Activated T-cell treated with anti-CD3 and anti-CD28 coated beads, Interleukin-2, amount 50 U/mL, for 24 hours (primary cell): ENCODE measurements around the gene HIP1R.

ENCODE experiments used
- DNase-seq: peaks from one replicate; pipeline ENCODE4 v3.0.0-alpha.2; 2020
- H3K27ac Mint-ChIP-seq: 2 replicates; pipeline ENCODE4 v1.8.0; 2020; ENCODE audit warnings: mild to moderate bottlenecking, mixed read lengths
- H3K27me3 Mint-ChIP-seq: 2 replicates; pipeline ENCODE4 v1.8.0; 2020; ENCODE audit warnings: mixed read lengths
- H3K36me3 Mint-ChIP-seq: 2 replicates; pipeline ENCODE4 v1.8.0; 2020; ENCODE audit warnings: low read depth, mixed read lengths
- H3K4me1 Mint-ChIP-seq: 2 replicates; pipeline ENCODE4 v1.8.0; 2020; ENCODE audit warnings: low read depth, mixed read lengths
- H3K4me3 Mint-ChIP-seq: 2 replicates; pipeline ENCODE4 v1.8.0; 2020; ENCODE audit warnings: mild to moderate bottlenecking, moderate library complexity, mixed read lengths
- H3K9me3 Mint-ChIP-seq: 2 replicates; pipeline ENCODE4 v1.8.0; 2020; ENCODE audit warnings: mixed read lengths

HIP1R gene

GRCh38 chr12:122819209-122819785 is 16.0 kb upstream of the HIP1R start:
- no peak overlapping the region for H3K27ac Mint-ChIP-seq
- no peaks in the 10 kb centered on the region for H3K9me3 Mint-ChIP-seq
- H3K4me3 Mint-ChIP-seq, result no peak overlapping the region
- no peaks in the 10 kb centered on the region for H3K4me1 Mint-ChIP-seq
- H3K36me3 Mint-ChIP-seq, result no peaks in the 10 kb centered on the region
- DNase-seq, result no peak
- H3K27me3 Mint-ChIP-seq, result no peaks in the 10 kb centered on the region

DNA sequence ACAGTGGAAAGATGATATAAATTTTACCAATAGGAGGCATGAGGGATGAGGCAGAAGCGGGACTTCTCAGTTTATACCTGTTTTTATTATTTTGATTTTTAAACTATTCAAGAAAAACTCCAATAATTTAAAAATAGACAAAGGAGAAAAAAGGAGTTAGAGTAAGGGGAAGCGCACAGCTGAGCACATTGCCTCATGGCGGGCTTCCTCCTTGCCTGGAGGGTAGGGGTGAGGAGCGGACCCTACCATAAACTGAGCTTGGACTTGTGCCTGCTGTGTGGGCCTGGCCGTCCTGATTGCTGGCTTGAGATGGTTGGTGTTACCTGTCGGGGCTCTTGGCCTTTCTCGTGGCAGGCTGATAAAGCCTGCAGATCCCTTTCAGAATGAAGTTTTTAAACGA is 15.1 kb upstream of the HIP1R start:
- H3K9me3 Mint-ChIP-seq, result no peaks in the 10 kb centered on the region
- DNase-seq, result no peak
- H3K27me3 Mint-ChIP-seq, result peaks cover 2% of the 10 kb centered on the region
- H3K4me1 Mint-ChIP-seq, result no peaks in the 10 kb centered on the region
- H3K36me3 Mint-ChIP-seq, result no peaks in the 10 kb centered on the region
- no peak overlapping the region for H3K4me3 Mint-ChIP-seq
- no peak overlapping the region for H3K27ac Mint-ChIP-seq

GRCh38 chr12:122820838-122821271 is 14.4 kb upstream of the HIP1R start:
- H3K4me1 Mint-ChIP-seq, result peaks cover under 1% of the 10 kb centered on the region
- H3K27me3 Mint-ChIP-seq, result peaks cover 2% of the 10 kb centered on the region
- H3K27ac Mint-ChIP-seq, result no peak overlapping the region
- H3K36me3 Mint-ChIP-seq, result no peaks in the 10 kb centered on the region
- H3K4me3 Mint-ChIP-seq, result no peak overlapping the region
- no peaks in the 10 kb centered on the region for H3K9me3 Mint-ChIP-seq
- no peak for DNase-seq

DNA sequence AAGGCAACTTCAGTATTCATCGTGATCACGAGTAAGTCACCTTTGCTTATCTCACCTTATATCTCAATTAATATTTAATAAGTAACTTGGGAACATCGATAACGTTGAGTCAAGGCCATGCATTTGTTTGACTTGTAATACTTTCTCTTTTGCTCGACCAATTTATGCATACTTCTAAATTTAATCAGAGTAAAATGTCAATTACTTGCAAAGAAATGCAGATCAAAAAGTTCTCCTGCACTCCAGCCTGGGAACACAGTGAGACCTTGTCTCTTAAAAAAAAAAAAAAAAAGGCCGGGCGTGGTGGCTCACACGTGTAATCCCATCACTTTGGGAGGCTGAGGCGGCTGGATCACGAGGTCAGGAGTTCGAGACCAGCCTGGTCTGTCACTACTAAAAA is 11.8 kb upstream of the HIP1R start:
- no peaks in the 10 kb centered on the region for H3K9me3 Mint-ChIP-seq
- DNase-seq, result no peak
- no peak overlapping the region for H3K4me3 Mint-ChIP-seq
- H3K27me3 Mint-ChIP-seq, result peaks cover 2% of the 10 kb centered on the region
- H3K27ac Mint-ChIP-seq, result no peak overlapping the region
- no peaks in the 10 kb centered on the region for H3K36me3 Mint-ChIP-seq
- peaks cover 4% of the 10 kb centered on the region for H3K4me1 Mint-ChIP-seq

DNA sequence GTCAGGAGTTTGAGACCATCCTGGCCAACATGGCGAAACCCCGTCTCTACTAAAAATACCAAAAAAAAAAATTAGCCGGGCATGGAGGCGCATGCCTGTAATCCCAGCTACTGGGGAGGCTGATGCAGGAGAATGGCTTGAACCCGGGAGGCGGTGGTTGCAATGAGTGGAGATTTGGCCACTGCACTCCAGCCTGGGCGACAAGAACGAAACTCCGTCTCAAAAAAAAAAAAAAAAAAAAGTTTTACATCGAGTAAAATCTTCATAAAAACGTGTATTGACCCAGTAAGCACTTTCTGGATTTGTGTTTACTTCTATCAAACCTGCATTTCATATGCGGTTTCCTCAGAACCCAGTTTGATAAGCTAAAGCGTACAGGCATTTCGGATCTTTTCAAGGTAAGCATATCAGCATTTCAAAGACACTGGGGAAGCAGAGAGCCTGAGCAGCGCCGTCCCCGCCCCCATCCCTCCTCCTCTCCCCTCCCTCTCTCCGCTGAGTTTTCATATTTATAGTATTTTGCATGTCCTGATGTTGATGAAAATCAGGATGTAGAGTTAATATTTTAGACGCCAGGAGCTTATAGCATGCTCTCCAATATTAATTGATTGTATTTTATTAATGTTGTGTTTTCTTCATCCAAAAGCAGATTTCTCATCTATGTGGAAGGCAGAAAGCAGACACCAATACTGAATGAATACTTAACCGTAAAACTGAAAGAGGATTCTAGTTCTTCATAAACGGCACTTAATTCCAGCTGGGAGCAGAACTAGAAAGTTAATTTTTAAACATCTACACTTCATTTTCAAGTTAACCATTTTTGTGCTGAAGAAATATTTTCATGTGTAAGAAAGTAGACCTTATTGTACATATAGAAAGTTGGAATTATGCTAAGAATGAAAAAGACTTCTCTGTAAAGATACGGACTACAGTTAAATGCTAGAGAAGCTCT is 9.2 kb upstream of the HIP1R start:
- H3K27ac Mint-ChIP-seq, result no peak overlapping the region
- peaks cover 2% of the 10 kb centered on the region for H3K27me3 Mint-ChIP-seq
- no peaks in the 10 kb centered on the region for H3K9me3 Mint-ChIP-seq
- H3K36me3 Mint-ChIP-seq, result no peaks in the 10 kb centered on the region
- H3K4me3 Mint-ChIP-seq, result peak overlapping the region; percentile 35
- H3K4me1 Mint-ChIP-seq, result peaks cover 4% of the 10 kb centered on the region
- no peak for DNase-seq

DNA sequence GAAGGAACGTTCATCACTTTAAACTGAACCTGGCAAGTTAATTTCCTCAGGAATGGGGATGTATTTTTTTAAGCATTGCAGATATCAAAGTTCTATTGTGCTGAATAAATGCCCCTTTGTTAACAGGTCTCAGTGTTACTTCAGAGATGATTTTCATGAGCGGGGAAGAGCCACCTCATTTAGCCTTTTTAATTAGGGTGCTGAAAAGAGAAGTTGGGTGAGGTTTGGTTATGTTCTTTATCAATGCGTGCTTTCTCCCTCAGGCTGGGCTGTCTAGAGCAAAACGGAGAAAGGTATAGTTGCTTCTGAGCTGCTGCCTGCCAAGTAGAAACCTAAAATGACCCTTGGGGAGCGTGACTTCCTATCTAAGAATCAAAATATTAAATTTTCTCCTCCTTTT is 8.0 kb upstream of the HIP1R start:
- Mint-ChIP-seq H3K4me1 (peaks cover 4% of the 10 kb centered on the region), H3K4me3 (no peak overlapping the region), H3K36me3 (no peaks in the 10 kb centered on the region), H3K27me3 (peaks cover 2% of the 10 kb centered on the region), H3K27ac (no peak overlapping the region), H3K9me3 (no peaks in the 10 kb centered on the region)
- DNase-seq, result no peak

DNA sequence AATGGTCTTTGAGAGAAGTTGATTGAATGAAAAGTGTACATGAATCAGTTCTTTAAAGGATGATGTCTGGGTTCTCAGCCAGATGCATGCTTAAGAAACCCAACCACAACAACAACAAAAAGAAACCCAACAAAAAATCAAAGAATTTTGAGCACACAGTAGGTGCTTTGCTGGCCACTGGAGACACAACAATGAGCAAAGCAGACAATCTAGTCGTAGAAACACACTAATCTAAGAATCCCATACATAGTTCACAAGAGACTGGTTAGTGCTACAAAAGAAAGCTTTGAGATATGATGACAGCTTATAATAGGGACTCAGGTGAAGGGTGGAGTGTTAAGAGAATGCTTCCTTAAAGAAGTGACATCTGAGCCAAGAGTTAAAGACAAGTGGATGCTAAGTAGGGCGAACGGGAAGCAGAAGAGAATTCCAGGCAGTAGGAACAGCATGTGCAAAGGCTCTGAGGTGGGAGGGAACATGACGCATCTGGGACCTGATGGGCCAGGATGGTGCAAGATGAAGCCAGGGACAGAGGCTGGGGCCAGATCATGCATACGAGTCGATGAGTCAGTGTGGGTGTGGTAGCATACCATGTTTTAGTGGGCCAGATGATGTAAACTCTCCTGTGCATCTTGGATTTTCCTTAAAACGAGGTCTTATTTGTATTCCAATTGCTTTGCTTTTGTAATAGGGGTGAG is 4.6 kb upstream of the HIP1R start:
- Mint-ChIP-seq H3K4me1 (peaks cover 14% of the 10 kb centered on the region), H3K4me3 (no peak overlapping the region), H3K36me3 (no peaks in the 10 kb centered on the region), H3K27ac (no peak overlapping the region), H3K9me3 (no peaks in the 10 kb centered on the region), H3K27me3 (no peaks in the 10 kb centered on the region)
- no peak for DNase-seq

DNA sequence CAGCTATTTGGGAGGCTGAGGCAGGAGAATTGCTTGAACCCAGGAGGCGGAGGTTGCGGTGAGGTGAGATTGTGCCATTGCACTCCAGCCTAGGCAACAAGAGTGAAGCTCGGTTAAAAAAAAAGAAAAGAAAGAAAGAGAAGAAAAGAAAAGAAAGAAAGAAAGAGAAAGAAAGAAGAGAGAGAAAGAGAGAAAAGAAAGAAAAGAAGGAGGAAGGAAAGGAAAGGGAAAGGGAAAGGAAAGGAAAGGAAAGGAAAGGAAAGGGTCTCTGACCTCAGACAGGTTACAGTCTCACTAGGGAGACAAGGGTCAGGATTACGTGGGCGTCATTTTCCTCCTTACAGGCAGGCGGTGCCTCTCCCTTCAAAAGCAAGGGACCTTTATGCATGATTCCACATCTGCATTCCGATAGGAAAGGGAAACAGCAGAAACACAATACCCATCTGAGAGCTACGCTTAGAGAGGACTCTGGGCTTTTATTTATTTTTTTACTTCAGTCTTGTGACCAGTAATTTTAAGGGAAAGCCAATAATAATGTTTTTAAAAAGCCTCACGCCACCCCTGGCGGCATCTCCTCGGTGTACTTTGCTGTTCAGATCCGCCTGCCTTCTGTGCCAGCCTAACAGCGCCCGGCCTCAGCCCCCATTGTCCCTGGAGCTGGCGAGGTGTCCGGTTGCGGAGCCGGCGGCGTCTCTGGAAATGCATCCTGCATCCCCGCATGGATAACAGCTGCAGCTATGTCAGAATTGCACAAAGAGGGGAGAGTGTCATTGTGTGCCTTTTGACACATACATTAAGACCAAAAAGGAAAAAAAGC is 945 bp upstream of the HIP1R start:
- peak overlapping the region; percentile 87 for H3K27ac Mint-ChIP-seq
- H3K27me3 Mint-ChIP-seq, result no peaks in the 10 kb centered on the region
- peaks cover 37% of the 10 kb centered on the region for H3K4me1 Mint-ChIP-seq
- H3K9me3 Mint-ChIP-seq, result no peaks in the 10 kb centered on the region
- DNase-seq, result peak; percentile 43
- H3K4me3 Mint-ChIP-seq, result peak overlapping the region; percentile 80
- peaks cover 9% of the 10 kb centered on the region for H3K36me3 Mint-ChIP-seq

GRCh38 chr12:122835750-122836026 is 431 bp downstream of the HIP1R start:
- Mint-ChIP-seq H3K4me3 (peak overlapping the region; percentile 85), H3K4me1 (peaks cover 49% of the 10 kb centered on the region), H3K9me3 (no peaks in the 10 kb centered on the region), H3K27ac (no peak overlapping the region), H3K36me3 (peaks cover 12% of the 10 kb centered on the region), H3K27me3 (no peaks in the 10 kb centered on the region)
- DNase-seq, result no peak

DNA sequence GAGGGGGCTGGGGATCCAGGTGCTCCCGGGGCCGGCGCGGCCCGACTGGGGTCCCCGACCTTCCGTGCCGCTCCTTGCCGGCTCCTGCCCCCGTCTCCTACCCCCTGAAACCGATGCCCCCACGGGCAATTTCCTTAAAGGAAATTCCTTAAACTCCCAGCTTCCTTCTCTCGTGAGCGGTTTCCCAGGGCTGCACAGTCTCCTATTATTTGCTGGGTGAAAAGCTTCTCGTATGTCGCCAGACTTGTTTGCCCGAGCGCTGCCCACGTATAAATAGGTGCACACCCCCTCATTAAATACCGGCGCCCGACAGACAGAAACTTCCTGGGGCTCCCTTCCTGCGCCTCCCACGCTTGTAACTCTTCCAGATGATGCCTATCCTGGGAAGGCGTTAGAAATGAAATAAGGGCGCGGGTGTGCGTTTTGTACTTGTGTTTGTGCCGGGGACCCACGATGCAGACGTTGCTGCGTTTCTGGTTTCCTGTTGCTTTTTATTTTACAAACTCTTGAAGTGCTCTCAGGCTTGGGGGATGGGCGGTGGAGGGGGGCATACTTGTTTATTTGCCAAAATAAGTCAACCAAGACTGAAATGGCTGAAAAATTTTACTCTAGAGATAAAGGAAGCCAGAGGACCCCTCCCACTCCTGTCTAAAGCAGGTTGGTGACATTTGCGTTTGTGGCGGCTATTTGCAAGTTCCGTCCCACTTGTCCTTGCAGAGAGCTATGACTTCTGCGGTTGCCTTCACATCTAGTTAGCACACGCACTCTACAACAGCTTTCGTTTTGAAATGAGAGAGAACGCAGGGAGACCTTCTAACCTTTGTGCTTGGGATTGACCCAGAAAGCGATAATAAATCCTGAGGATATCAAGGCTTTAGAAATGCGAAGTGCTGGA is 1.0 kb downstream of the HIP1R start:
- Mint-ChIP-seq H3K4me1 (peaks cover 52% of the 10 kb centered on the region), H3K27ac (peak overlapping the region; percentile 86), H3K36me3 (peaks cover 12% of the 10 kb centered on the region), H3K9me3 (no peaks in the 10 kb centered on the region), H3K27me3 (no peaks in the 10 kb centered on the region), H3K4me3 (peak overlapping the region; percentile 85)
- peak; percentile 59 for DNase-seq

- H3K4me1 Mint-ChIP-seq, result peaks cover 54% of the 10 kb centered on the region
- no peaks in the 10 kb centered on the region for H3K9me3 Mint-ChIP-seq
- no peaks in the 10 kb centered on the region for H3K27me3 Mint-ChIP-seq
Measured at GRCh38 chr12:122837306-122838265, 2.3 kb downstream of the HIP1R start.

DNA sequence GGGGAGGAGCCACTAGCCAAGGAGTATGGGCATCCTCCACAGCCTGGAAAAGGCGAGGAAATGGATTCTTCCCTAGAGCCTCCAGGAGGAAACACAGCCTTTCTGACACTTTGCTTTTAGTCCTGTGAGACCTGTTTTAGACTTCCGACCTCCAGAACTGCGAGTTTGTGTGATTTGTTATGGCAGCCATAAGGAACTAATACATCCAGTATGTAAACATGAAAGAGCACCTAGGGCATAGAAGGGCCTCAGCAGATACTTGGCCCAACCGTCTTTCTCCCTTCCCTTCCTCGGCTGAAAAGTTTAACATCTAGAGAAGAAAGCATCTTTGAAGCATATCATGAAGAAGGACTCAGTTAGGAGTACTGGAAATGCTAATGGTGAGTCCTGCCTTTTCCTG is 3.6 kb downstream of the HIP1R start:
- Mint-ChIP-seq H3K27ac (peak overlapping the region; percentile 45), H3K36me3 (peaks cover 12% of the 10 kb centered on the region), H3K27me3 (no peaks in the 10 kb centered on the region), H3K4me3 (no peak overlapping the region), H3K4me1 (peaks cover 54% of the 10 kb centered on the region), H3K9me3 (no peaks in the 10 kb centered on the region)
- DNase-seq, result no peak

More at GRCh38 chr12:122837306-122838265, 2.3 kb downstream of the HIP1R start:
- H3K27ac Mint-ChIP-seq, result peak overlapping the region; percentile 9
- peak overlapping the region; percentile 85 for H3K4me3 Mint-ChIP-seq
- peak; percentile 25 for DNase-seq
- peaks cover 12% of the 10 kb centered on the region for H3K36me3 Mint-ChIP-seq
